HuH-7.5 (cell line): ENCODE results near the gene FBXO34.
A peak's percentile ranks its signal among the peaks of the same experiment; 100 is the strongest.

Source experiments
- DNase-seq: peaks from one replicate; pipeline ENCODE4 v3.0.0; 2011; ENCODE audit warnings: low spot score

The FBXO34 gene

DNA sequence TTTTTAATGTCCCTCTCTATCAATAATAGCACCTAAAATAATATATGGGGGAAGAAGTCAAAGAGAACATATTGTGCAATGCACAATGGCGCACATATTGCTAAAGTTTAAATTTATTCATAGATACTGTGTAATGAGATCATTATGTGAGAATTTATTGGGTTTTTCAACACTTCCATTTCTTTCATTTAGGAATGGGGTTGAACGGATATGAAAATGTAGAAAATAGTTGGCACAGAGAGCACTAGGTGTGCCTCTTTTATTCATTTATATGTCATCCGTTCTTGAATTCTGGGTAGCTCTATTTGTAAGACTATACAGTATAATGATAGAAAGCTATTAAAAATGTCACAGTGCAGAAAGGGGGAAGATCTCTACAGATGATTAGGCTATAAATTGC, 76.5 kb downstream of the FBXO34 start:
- DNase-seq, result no peak

DNA sequence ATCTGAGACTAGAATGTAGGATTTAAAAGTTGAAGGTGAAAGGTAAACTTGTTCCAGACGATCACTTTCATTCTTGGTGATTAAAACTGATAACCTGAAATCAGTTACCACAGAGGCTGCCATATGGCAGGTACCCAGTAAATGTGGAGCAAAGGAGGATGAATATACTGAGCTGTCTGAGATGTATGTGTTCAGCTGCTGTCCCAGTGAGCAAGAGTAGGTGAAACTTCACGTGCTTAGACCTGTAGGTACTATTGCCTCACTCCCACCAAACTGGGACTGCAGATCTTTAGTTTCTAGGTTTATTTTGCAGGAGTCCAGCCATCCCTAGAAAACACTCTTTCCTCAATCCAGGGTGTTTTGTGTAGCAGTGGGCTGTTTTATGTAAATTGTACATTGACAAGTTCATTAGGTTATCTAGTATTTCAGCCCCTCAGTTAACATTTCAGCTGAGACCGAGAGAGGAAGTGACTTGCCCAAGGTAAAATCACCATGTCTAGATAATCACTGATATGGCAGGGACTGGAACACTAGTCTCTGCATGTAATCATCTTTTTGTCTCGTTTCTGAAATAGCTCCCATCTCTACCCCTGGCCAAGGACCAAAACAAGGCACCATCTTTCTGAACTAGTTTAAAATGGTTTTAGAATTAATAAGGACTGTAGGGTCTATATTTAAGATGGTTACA, 77.7 kb downstream of the FBXO34 start:
- DNase-seq, result no peak

DNA sequence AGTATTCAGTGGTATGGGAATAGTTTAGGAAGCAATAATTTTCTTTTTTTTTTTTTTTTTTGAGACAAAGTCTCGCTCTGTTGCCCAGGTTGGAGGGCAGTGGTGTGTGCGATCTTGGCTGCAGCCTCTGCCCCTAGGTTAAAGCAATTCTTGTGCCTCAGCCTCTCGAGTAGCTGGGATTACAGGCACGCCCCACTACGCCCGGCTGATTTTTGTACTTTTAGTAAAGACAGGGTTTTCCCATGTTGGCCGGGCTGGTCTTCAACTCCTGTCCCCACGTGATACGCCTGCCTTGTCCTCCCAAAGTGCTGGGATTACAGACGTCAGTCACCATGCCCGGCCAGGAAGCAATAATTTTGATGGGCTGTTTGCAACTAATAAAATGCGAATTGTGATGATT, 78.3 kb downstream of the FBXO34 start:
- DNase-seq, result no peak

DNA sequence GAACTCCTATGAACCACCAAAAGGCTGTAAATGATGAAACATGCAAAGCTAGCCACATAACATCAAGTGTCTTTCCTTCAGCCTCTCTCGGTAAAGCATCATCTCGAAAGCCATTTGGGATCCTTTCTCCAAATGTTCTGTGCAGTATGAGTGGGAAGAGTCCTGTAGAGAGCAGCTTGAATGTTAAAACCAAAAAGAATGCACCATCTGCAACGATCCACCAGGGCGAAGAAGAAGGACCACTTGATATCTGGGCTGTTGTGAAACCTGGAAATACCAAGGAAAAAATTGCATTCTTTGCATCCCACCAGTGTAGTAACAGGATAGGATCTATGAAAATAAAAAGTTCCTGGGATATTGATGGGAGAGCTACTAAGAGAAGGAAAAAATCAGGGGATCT, 79.2 kb downstream of the FBXO34 start:
- DNase-seq, result no peak

DNA sequence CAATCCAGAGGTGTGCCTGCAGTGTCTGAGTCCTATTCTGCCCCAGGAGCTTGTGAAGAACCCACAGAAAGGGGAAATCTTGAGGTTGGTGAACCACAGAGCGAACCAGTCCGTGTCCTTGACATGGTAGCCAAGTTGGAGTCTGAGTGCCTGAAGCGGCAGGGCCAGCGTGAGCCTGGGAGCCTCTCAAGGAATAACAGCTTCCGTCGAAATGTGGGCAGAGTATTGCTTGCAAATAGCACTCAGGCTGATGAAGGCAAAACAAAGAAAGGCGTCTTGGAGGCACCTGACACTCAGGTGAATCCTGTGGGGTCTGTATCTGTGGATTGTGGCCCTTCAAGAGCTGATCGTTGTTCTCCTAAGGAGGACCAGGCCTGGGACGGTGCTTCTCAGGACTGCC, 79.9 kb downstream of the FBXO34 start:
- DNase-seq, result no peak

DNA sequence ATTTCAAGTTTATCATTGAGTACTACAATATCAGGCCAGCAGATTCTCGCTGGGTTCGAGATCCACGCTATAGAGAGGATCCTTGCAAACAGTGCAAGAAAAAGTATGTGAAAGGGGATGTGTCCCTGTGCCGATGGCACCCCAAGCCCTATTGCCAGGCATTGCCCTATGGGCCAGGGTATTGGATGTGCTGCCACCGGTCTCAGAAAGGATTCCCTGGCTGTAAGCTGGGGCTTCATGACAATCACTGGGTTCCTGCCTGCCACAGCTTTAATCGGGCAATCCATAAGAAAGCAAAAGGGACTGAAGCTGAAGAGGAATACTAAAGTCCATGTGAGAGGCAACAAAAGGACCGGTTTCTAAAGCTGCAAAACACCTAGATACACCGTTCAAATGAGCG, 81.0 kb downstream of the FBXO34 start:
- no peak for DNase-seq

DNA sequence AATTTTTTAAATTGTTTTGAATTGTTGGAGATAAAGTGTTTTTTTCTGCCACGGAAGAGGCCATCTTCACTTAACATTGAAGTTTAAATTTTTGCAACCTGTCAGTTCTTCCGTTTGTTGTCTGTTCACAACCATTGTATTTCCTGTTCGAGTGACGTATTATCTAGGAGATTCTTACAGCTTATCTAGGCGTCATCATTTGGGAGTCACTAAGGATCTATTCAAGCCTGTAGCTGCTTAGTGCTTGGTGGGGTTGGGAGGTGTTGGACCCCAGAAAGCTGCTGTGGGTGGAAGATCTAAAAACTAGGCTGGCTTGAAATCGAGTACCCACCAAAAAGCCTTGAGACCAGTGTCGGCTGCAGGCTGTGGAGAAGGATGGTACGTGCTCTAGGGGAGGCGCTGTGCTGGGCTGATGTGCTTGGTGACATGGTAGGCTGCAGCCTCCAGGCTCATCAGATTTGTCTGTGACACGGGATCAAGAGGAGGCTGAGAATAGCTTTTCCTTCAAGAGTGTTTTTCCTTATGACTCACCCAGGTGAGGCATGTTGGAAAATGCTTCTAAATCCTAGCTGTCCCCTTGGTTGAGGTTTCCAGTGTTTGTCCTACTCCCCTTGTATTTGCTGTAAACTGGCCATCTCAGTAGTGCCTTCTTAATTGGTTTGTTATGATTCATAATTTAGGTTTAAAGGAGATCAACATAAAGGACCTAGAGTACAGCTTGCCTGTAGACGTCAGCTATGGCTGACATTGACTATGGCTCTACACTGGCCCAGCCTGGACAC, 82.7 kb downstream of the FBXO34 start:
- no peak for DNase-seq

DNA sequence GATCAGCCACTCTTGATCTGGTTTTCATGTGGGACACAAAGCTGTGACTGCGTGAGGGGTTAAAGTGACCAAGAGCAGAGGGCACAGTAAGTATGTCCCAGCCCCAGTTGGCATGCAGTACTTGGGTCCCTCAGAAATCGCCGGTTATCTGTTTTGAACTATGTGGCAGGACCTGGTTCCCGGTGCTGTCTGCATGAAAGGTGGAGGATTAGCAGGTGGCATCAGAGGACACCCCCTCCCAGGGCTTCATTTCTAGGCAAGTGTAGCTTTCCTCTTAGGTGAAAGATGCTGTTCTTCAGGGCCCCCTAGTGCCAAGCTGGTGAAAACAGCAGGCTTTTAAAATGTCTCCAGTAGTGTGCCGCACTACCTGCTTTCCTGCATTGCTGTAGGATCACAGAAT, 83.3 kb downstream of the FBXO34 start:
- DNase-seq, result peak; percentile 20

DNA sequence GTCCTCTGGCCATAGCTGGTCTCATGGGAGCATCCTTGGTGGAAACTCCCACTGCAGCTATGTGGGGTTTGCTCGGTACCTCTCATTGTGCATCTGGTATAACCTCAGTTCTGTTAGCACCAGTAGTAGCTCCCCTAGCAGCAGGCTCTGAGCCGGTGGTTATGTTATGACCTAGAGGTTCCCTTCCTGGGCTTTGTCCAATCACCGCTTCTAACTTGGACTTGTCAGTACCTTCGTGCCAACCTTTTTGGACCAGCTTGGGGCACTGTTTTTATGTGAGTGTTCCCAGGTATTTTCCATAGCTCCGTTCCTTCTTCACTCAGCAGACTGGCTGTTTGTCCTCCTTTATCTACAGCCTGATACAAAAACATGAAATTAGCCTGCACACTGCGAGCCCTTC, 84.7 kb downstream of the FBXO34 start:
- DNase-seq, result no peak

DNA sequence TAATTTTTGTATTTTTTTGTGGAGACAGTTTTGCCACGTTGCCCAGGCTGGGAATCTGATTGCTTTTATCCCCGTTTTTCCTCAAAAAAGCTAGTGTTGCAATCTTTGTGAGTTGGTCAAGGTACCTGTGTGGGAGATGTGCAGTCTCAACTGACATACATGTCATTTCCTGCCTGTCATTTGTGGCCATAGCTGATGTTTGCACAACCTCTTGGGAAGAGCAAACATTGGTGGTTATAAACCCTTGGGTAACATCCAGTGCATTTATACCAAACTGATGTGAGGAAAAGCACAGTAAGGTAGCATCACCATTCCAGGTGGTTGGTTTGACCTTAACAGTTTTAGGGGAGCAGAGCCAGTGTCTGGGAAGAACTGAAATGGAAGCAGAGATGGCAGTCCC, 85.7 kb downstream of the FBXO34 start:
- peak; percentile 42 for DNase-seq

- DNase-seq, result no peak
Observed at GRCh38 chr14:55359307-55359706, 88.1 kb downstream of the FBXO34 start.

DNA sequence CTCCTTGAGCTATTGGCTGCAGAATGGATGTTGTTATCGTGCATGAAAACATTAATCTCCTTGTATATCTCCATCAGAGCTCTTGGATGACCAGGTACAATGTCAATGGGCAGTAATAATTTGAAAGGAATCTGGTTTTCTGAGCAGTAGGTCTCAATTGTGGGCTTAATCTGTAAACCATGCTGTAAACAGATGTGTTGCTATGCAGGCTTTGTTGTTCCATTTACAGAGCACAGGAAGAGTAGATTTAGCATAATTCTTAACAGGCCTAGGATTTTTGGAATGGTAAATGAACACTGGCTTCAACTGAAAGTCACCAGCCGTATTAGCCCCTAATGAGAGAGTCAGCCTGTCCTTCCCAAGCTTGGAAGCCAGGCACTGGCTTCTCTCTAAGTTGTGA, 90.0 kb downstream of the FBXO34 start:
- DNase-seq, result no peak

DNA sequence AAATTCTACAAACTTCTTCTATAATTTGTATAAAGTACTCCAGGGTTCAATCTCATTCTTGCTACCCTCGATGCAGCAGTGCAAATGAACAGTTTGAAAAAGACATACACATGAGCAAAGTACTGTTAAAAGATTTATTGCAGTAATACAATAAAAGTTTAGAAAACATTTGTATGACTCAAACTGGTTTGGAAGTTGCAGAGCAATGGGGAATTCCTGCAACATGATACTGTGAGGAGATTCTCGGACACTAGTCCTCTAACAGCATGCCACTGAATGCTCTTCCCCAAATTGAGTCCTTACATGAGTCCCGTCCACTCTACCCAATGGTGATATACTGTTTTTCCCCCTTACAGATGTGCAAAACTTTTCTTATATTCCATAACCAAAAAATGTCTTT, 95.0 kb downstream of the FBXO34 start:
- DNase-seq, result no peak

- no peak for DNase-seq
Observed at GRCh38 chr14:55370883-55371455, 99.7 kb downstream of the FBXO34 start.

GRCh38 chr14:55372423-55372822, 101.2 kb downstream of the FBXO34 start:
- no peak for DNase-seq

DNA sequence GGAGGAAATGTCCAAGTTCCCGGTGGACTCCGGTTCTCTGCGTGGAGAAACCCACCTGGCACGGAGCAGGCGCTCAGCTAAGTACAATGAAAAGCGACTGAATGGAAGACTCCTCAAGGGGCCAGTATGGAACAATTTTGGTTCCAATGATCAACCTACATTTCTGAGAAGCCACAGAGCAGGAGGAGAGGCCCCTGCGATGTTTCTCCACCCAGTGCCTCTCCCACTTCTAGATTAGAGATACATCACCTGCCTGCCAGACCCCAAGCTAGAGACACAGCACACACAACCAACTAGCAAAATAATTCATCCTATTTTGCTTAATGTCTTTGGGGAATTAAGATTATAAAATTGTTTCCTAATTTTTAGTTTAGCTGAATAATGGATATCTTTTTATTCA, 101.6 kb downstream of the FBXO34 start:
- DNase-seq, result no peak

DNA sequence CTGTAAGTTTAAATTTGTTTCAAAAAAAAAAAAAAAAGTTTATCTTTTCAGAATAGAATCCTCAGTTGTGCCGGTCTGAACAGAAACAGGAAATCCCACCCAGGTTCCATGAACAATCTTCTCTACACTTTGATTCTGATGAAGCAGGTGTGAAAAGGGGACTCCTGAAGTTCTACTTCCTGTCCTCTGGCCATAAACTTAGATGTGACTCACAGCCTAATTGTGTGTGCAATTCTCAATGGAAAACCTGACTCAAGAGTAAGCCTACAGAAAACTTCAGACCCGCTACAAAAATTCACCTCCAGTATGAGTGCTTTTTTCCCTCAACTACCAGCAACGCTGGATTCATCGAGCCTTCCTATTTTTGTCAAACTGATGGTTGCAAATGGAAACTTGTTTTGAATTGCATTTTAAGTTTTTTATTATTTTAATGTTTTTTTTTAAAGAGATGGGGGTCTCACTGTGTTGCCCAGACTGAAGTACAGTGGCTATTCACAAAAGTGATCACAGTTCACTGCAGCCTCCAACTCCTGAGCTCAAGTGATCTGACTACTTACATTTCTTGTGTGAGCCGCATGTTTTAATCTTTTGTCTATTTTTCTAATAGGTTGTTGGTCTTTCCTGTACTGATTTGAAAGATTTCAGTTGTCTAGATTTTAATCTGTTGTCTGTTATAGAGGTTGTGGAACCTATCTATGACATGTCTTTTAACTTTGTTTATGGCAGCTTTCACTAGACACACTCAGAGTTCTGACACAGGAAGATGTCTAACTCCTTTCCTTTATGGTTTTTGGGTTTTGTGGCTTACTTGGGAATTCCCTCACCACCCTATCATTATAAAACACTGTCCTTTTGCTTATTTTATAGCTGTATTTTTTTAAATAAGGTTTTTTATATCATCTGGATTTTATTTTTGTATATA, 102.8 kb downstream of the FBXO34 start:
- DNase-seq, result no peak

GRCh38 chr14:55374771-55375170, 103.5 kb downstream of the FBXO34 start:
- no peak for DNase-seq

GRCh38 chr14:55377236-55377635, 106.0 kb downstream of the FBXO34 start:
- DNase-seq, result no peak

- peak; percentile 45 for DNase-seq
Observed at GRCh38 chr14:55381040-55381439, 109.8 kb downstream of the FBXO34 start.

- DNase-seq, result no peak
Observed at GRCh38 chr14:55381561-55381960, 110.3 kb downstream of the FBXO34 start.

DNA sequence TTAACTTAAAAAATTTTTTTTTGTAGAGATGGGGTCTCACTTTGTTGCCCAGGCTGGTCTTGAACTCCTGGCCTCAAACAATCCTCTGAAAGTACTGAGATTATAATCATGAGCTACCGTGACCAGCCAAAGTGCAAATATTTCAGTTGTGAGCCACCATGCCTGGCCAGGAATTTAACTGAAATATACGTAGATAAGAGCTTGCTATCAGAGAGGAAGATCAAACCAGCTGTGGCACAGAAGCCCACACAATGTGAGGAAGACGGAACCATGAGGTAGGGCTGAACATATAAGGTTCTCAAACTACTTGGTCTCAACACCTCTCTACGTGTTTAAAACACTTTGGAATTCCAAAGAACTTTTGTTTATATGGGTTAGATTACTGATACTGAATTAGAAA, 111.3 kb downstream of the FBXO34 start:
- DNase-seq, result no peak
